GM12892 (cell line): Measurements from ENCODE around the gene CASS4.

ENCODE experiments used
- POLR2A ChIP-seq: IDR thresholded peaks from 2 replicates; pipeline ENCODE4 v1.6.1; 2011; ENCODE audit warnings: low read depth, low read length, control low read depth
- POLR2AphosphoS5 ChIP-seq: IDR thresholded peaks from 2 replicates; pipeline ENCODE4 v1.6.1; 2011; ENCODE audit warnings: low read depth, low read length, control low read depth
- TAF1 ChIP-seq: IDR thresholded peaks from 2 replicates; pipeline ENCODE4 v1.6.1; 2011; ENCODE audit warnings: low read depth, mild to moderate bottlenecking, control low read depth, low read length, borderline replicate concordance

DNA sequence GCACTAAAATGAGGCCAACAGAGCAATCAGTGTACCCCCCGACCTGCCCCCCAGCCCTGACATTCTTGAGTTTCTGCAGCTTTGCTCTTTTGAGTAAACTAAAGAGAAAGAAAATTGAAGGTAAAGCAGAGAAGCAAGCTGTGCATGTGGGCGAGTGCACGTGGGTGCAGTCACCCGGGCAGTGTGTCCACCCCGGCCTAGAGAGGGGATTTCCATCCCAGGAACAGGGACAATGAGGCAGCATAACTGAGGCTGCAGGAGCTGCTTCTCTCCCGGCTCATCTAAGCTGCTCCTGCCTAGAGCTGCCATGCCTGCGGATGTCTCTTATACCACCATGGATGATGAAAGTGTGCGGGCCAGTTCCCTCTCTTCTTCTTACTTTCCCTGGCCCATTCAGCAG is 16.8 kb downstream of the CASS4 start:
- no peak for TF ChIP-seq POLR2AphosphoS5
- TF ChIP-seq POLR2A: no peak
- no peak for TF ChIP-seq TAF1
